ENCODE results near the gene CADPS. TPM values are rescaled to one million over a fixed set of nuclear protein-coding genes. Genes with fewer than 3 reads are reported as not detected.

CADPS gene
- total RNA-seq, 1 experiment from 2014 or later, result not detected

DNA sequence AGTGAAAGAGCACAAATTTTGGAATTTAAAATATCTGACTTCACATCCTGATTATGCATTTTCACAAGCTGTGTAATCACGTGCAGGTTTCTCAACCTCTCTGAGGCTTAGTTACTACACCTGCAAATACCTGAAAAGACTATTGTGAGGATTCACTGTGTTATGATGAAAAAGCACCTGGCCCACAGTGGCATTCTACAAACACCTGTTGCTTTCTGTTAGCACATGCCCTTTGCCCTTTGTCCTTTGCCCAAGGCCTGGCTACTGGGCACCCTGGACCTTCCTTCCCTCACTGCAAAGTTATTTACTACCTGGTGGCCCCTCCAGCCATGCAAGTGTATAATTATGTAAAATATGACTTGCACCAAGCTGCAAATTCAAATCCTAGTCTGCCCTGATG, 227.5 kb downstream of the CADPS start:
- no peak for DNase-seq (ENCODE audit: low spot score)
- H3K27me3 ChIP-seq (replicated peaks; ENCODE audit: insufficient read depth, low read depth, low read length, poor library complexity), result no peaks in the 10 kb centered on the region
- H3K27ac ChIP-seq (ENCODE audit: low read depth, low read length, poor library complexity, severe bottlenecking), result no peak overlapping the region
- TF ChIP-seq EZH2 (IDR thresholded peaks at IDR 0.05; ENCODE audit: borderline replicate concordance, low read depth, low read length, poor library complexity, severe bottlenecking), result no peak
- TF ChIP-seq, protein P1, sequence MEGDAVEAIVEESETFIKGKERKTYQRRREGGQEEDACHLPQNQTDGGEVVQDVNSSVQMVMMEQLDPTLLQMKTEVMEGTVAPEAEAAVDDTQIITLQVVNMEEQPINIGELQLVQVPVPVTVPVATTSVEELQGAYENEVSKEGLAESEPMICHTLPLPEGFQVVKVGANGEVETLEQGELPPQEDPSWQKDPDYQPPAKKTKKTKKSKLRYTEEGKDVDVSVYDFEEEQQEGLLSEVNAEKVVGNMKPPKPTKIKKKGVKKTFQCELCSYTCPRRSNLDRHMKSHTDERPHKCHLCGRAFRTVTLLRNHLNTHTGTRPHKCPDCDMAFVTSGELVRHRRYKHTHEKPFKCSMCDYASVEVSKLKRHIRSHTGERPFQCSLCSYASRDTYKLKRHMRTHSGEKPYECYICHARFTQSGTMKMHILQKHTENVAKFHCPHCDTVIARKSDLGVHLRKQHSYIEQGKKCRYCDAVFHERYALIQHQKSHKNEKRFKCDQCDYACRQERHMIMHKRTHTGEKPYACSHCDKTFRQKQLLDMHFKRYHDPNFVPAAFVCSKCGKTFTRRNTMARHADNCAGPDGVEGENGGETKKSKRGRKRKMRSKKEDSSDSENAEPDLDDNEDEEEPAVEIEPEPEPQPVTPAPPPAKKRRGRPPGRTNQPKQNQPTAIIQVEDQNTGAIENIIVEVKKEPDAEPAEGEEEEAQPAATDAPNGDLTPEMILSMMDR (conservative IDR thresholded peaks at IDR 0.05; ENCODE audit: low read depth, low read length), result no peak
- intact Hi-C loops (cut with micrococcal nuclease; ENCODE audit: unreplicated experiment), result no loop called here
- no peaks in the 10 kb centered on the region for H3K4me1 ChIP-seq (ENCODE audit: insufficient read depth, low read length, poor library complexity, severe bottlenecking)
- H3K9me3 ChIP-seq (ENCODE audit: low read depth, low read length, poor library complexity, severe bottlenecking), result no peaks in the 10 kb centered on the region
- POLR2A ChIA-PET (ENCODE audit: low non-redundant PET), result no interaction called here
- no peaks in the 10 kb centered on the region for H3K36me3 ChIP-seq (ENCODE audit: insufficient read depth, low read length, poor library complexity, severe bottlenecking)
- CTCF ChIA-PET, result no interaction called here
- H3K4me3 ChIP-seq (ENCODE audit: low read depth, low read length, poor library complexity, severe bottlenecking), result no peak overlapping the region
- BruUV-seq (replicated peaks), result no TSS peak

DNA sequence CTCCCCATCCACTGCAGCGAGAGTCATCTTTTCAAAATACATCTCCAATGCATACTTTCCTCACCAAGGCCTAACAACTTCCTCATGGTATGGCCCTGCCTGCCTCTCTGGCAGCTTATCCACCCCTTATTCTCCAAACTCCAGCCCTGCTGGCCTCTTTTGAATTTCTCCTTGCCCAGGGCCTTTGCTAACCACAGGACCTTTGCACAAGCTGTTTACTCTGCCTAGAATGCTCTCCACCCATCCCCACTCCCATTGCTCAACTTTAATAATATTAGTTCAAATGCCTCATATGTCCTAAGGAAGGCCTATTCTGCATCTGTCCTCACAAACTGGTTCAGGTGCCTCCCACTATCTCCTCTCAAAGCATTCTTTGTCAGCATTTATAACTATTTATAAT, 230.7 kb downstream of the CADPS start:
- no peaks in the 10 kb centered on the region for H3K4me1 ChIP-seq (ENCODE audit: insufficient read depth, low read length, poor library complexity, severe bottlenecking)

DNA sequence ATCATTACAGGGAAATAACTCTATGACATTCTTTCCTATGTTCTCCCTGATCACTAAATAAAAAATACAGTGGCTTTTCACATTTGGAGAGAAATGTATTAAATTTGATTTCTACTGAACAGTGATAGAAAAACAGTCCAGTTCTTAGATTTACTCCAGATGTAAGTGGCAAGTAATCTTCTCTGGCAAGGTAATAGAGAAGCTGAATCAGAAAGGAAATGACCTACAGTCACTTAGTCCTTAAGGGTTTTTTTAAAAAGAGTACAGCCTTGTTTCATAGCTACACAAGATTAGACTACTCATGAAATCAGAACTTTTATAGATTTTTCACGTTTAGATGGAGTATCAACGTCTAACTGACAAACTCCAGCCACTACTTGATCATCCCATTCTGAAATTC, 236.9 kb downstream of the CADPS start:
- no peak for TF ChIP-seq EZH2 (IDR thresholded peaks at IDR 0.05; ENCODE audit: borderline replicate concordance, low read depth, low read length, poor library complexity, severe bottlenecking)
- TF ChIP-seq, protein P1 (conservative IDR thresholded peaks at IDR 0.05; ENCODE audit: low read depth, low read length), result no peak
- CTCF ChIA-PET, result no interaction called here
- Histone ChIP-seq H3K4me1 (ENCODE audit: insufficient read depth, low read length, poor library complexity, severe bottlenecking) (no peaks in the 10 kb centered on the region), H3K9me3 (ENCODE audit: low read depth, low read length, poor library complexity, severe bottlenecking) (no peaks in the 10 kb centered on the region), H3K27ac (ENCODE audit: low read depth, low read length, poor library complexity, severe bottlenecking) (no peak overlapping the region), H3K4me3 (ENCODE audit: low read depth, low read length, poor library complexity, severe bottlenecking) (no peak overlapping the region), H3K36me3 (ENCODE audit: insufficient read depth, low read length, poor library complexity, severe bottlenecking) (no peaks in the 10 kb centered on the region), H3K27me3 (replicated peaks; ENCODE audit: insufficient read depth, low read depth, low read length, poor library complexity) (no peaks in the 10 kb centered on the region)
- POLR2A ChIA-PET (ENCODE audit: low non-redundant PET), result no interaction called here
- BruUV-seq (replicated peaks), result no TSS peak
- no peak for DNase-seq (ENCODE audit: low spot score)
- intact Hi-C loops (cut with micrococcal nuclease; ENCODE audit: unreplicated experiment), result no loop called here

More for the DNA sequence above, 230.7 kb downstream of the CADPS start:
- intact Hi-C loops (cut with micrococcal nuclease; ENCODE audit: unreplicated experiment), result no loop called here
- no peak for TF ChIP-seq EZH2 (IDR thresholded peaks at IDR 0.05; ENCODE audit: borderline replicate concordance, low read depth, low read length, poor library complexity, severe bottlenecking)
- TF ChIP-seq, protein P1 (conservative IDR thresholded peaks at IDR 0.05; ENCODE audit: low read depth, low read length), result no peak
- no TSS peak for BruUV-seq (replicated peaks)
- DNase-seq (ENCODE audit: low spot score), result no peak
- ChIA-PET POLR2A (ENCODE audit: low non-redundant PET) (no interaction called here), CTCF (no interaction called here)
- Histone ChIP-seq H3K9me3 (ENCODE audit: low read depth, low read length, poor library complexity, severe bottlenecking) (no peaks in the 10 kb centered on the region), H3K36me3 (ENCODE audit: insufficient read depth, low read length, poor library complexity, severe bottlenecking) (no peaks in the 10 kb centered on the region), H3K4me3 (ENCODE audit: low read depth, low read length, poor library complexity, severe bottlenecking) (no peak overlapping the region), H3K27ac (ENCODE audit: low read depth, low read length, poor library complexity, severe bottlenecking) (no peak overlapping the region), H3K27me3 (replicated peaks; ENCODE audit: insufficient read depth, low read depth, low read length, poor library complexity) (no peaks in the 10 kb centered on the region)

All from A673 (cell line).